ENCODE results near the gene PHETA1. TPM values are rescaled to one million over a fixed set of nuclear protein-coding genes. Genes with fewer than 3 reads are reported as not detected.

PHETA1 gene
- total and polyA plus RNA-seq, 4 experiments from 2014 or later, result 0.24 to 6.4 (median 3.1) TPM

DNA sequence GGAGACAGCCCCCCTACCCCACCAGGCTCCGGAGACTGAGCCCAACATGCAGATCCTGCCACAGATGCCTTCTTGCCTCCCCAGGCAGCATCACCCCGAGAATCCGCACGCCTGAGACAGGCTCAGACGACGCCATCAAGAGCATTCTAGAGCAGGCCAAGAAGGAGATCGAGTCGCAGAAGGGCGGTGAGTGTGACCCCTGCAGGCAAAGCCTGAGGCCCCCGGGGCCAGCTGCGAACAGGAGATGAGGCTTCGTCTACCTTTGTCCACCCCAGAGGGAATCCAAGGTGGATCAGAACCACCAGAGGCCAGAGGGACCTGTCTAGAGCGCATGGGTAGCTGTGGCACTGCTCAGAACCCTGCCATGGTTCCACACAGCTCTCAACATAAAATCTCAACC is 56.9 kb downstream of the PHETA1 start:
- peaks cover 7 to 9% of the 10 kb centered on the region in 2 donors for H3K27me3 Mint-ChIP-seq
- peaks cover 0 to 9% (median 1%) of the 10 kb centered on the region in 8 donors for H3K9me3 Mint-ChIP-seq
- Histone ChIP-seq H3K4me1 (ENCODE audit: insufficient read depth, low read length) (peaks cover 6% of the 10 kb centered on the region), H3K27ac (ENCODE audit: low read depth, low read length) (no peak overlapping the region), H3K36me3 (ENCODE audit: insufficient read depth, low read length) (no peaks in the 10 kb centered on the region), H3K4me3 (ENCODE audit: low read length in 2 of 2) (no peak overlapping the region), H3K9me3 (ENCODE audit: control insufficient read depth in 1 of 2, low read length in 2 of 2) (no peaks in the 10 kb centered on the region), H3K27me3 (ENCODE audit: insufficient read depth, low read length) (no peaks in the 10 kb centered on the region)
- no peak overlapping the region for H3K27ac Mint-ChIP-seq
- intact Hi-C loops (cut with micrococcal nuclease), result no loop called here
- ChIA-PET POLR2A (ENCODE audit: partially characterized antibody) (no interaction called here), CTCF (ENCODE audit: partially characterized antibody) (interaction anchor here (1.7 to 4.8 kb wide), 4 partner anchors 9 to 418 kb away, joined by 3 to 34 read pairs (median 10); no protein-coding TSS in a partner anchor)
- no peak for DNase-seq
- peaks cover 2 to 8% (median 6%) of the 10 kb centered on the region in 4 donors for H3K4me1 Mint-ChIP-seq
- H3K36me3 Mint-ChIP-seq, result no peaks in the 10 kb centered on the region
- H3K4me3 Mint-ChIP-seq, result no peak overlapping the region

- Histone ChIP-seq H3K36me3 (ENCODE audit: insufficient read depth, low read length) (no peaks in the 10 kb centered on the region), H3K4me1 (ENCODE audit: insufficient read depth, low read length) (peaks cover 6% of the 10 kb centered on the region), H3K27ac (ENCODE audit: low read depth, low read length) (no peak overlapping the region), H3K27me3 (ENCODE audit: insufficient read depth, low read length) (no peaks in the 10 kb centered on the region), H3K4me3 (ENCODE audit: low read length in 2 of 2) (no peak overlapping the region), H3K9me3 (ENCODE audit: control insufficient read depth in 1 of 2, low read length in 2 of 2) (peaks cover 0 to under 1% of the 10 kb centered on the region in 2 donors)
- H3K9me3 Mint-ChIP-seq, result peaks cover 0 to 19% (median 5%) of the 10 kb centered on the region in 8 donors
- H3K4me3 Mint-ChIP-seq, result no peak overlapping the region
- peaks cover 7% of the 10 kb centered on the region in 2 donors for H3K27me3 Mint-ChIP-seq
- ChIA-PET CTCF (ENCODE audit: partially characterized antibody) (interaction anchor here (0.7 to 1.8 kb wide), 3 partner anchors 11 to 417 kb away, joined by 3 to 7 read pairs (median 3); no protein-coding TSS in a partner anchor), POLR2A (ENCODE audit: partially characterized antibody) (no interaction called here)
- no peak for DNase-seq
- no peak overlapping the region for H3K27ac Mint-ChIP-seq
- intact Hi-C loops (cut with micrococcal nuclease), result no loop called here
- H3K4me1 Mint-ChIP-seq, result peaks cover 2 to 8% (median 6%) of the 10 kb centered on the region in 4 donors
- H3K36me3 Mint-ChIP-seq, result no peaks in the 10 kb centered on the region
Measured at GRCh38 chr12:111311011-111311410, 57.9 kb downstream of the PHETA1 start.

Other genes starting within 250 kb of the PHETA1 start
- gene SH2B3, start 36.8 kb upstream of the PHETA1 start, total RNA-seq, result 10 to 100 TPM; 25.3 to 28.2 TPM
- gene SH2B3, start 36.8 kb upstream of the PHETA1 start, polyA plus RNA-seq, result 10 to 100 TPM in 1 of 2 donors, 1 to 10 TPM in 1; 4.2 to 14.2 TPM
- gene ATXN2, start 230.2 kb upstream of the PHETA1 start, total RNA-seq, result 10 to 100 TPM; 70.3 to 74.8 TPM
- 10 to 100 TPM; 11.0 to 35.8 TPM for gene ATXN2, start 230.2 kb upstream of the PHETA1 start, polyA plus RNA-seq